ENCODE measurements around the gene CLCN7. TPM values are rescaled to one million over a fixed set of nuclear protein-coding genes. Genes with fewer than 3 reads are reported as not detected.

The CLCN7 gene
- total RNA-seq, 1 experiment from 2014 or later: 70.0 TPM

DNA sequence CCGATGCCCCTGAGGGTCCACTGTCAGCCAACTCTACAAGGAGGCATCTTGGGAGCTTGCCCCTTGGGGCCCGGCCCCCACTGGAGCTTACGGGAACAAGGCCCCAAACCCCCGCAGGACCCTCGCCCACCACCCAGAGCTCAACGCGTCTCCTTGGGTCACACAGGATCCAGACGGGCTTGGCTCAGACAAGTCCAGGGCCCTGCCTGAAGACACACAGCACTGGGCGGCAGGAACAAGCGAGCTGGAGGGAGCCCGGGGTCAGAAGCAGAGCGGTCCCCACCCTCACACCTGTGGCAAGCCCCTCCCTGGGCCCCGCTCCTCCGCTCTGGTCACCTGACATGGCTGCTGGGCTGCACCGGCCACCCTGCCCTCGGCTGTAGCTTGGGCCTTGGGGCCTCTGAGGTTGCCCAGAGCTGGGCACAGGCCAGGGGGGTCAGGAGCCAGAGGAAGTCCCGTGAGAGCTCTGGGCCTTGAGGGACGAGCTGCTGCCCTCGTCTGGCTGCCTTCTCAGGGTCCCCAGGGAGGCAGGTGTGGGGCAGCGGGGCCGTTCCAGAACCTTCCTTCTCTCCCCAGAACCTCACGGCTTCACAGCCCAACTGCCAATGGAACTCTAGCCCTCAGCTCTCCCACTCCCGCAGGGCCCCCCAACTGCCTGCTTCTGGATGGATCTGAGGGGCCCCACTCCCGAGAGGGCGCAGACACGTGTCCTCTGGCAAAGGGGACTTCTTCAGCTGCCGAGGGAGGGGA lies 30.7 kb downstream of the CLCN7 start, which contains the start of gene CCDC154:
CCDC154 (minus strand) TSS at position 577 of the 750 bp plus-strand sequence; CDS start at position 343, 234 bp downstream.
- Histone ChIP-seq H3K14ac (ENCODE audit: insufficient read depth, low read length) (peak within 1 kb of the TSS; percentile 22; the same call in 1 of the 2 replicates), H3K79me1 (ENCODE audit: insufficient read depth, low read depth, low read length, poor library complexity, severe bottlenecking) (no peaks in the 10 kb centered on the region), H2BK20ac (ENCODE audit: low read depth, low read length, poor library complexity, severe bottlenecking) (no peak within 1 kb of the TSS), H3K79me2 (ENCODE audit: insufficient read depth, low read length) (no peaks in the 10 kb centered on the region), H2BK15ac (ENCODE audit: low read depth, low read length) (peak within 1 kb of the TSS; percentile 69; the same call in 1 of the 2 replicates), H4K20me1 (ENCODE audit: control insufficient read depth, insufficient read depth, insufficient read length) (peaks cover 2% of the 10 kb centered on the region), H2BK12ac (ENCODE audit: insufficient read length, low read depth, low read length) (no peak within 1 kb of the TSS), H3K23me2 (ENCODE audit: insufficient read length, low read depth, low read length, poor library complexity, severe bottlenecking) (no peaks in the 10 kb centered on the region), H3K18ac (ENCODE audit: insufficient read length, low read depth, low read length) (no peak within 1 kb of the TSS), H3K27me3 (ENCODE audit: insufficient read depth, low read length) (no peaks in the 10 kb centered on the region), H2AK5ac (ENCODE audit: insufficient read length, low read length) (no peak within 1 kb of the TSS), H3T11ph (ENCODE audit: low read length) (no peak within 1 kb of the TSS), H3K4me2 (ENCODE audit: insufficient read depth, insufficient read length, low read length) (no peak within 1 kb of the TSS), H3K9me3 (ENCODE audit: control insufficient read depth, low read depth, low read length) (no peaks in the 10 kb centered on the region), H3K4ac (ENCODE audit: low read depth, low read length) (no peak within 1 kb of the TSS; the same call in 1 of the 2 replicates), H3K9ac (ENCODE audit: extremely low read depth, insufficient read length, low read length) (no peak within 1 kb of the TSS), H2AFZ (ENCODE audit: low read length) (no peak within 1 kb of the TSS), H4K5ac (ENCODE audit: insufficient read length, low read depth, low read length) (no peak within 1 kb of the TSS), H2BK120ac (ENCODE audit: low read depth, low read length, poor library complexity, severe bottlenecking) (no peak within 1 kb of the TSS), H3K23ac (ENCODE audit: insufficient read length, low read depth, low read length) (no peak within 1 kb of the TSS), H2BK5ac (ENCODE audit: insufficient read length, low read length) (no peak within 1 kb of the TSS), H4K91ac (ENCODE audit: insufficient read length, low read depth, low read length) (no peak within 1 kb of the TSS), H3K4me1 (ENCODE audit: insufficient read depth, low read length) (no peaks in the 10 kb centered on the region), H4K8ac (replicated peaks; ENCODE audit: insufficient read length, low read depth, low read length) (no peak within 1 kb of the TSS), H3K27ac (ENCODE audit: insufficient read length, low read depth, low read length) (no peak within 1 kb of the TSS), H3K56ac (ENCODE audit: insufficient read length, low read depth, low read length) (no peak within 1 kb of the TSS)
- Mint-ChIP-seq H3K9me3 (no peaks in the 10 kb centered on the region), H3K36me3 (ENCODE audit: insufficient read depth in 1 of 3, low read depth in 3 of 3) (peaks cover 0 to 5% (median 4%) of the 10 kb centered on the region in 3 experiments; a peak in 2 of 7 replicates), H3K4me1 (no peaks in the 10 kb centered on the region), H3K4me3 (no peak within 1 kb of the TSS), H3K27me3 (ENCODE audit: low read depth) (peaks cover 1% of the 10 kb centered on the region; the same call in 1 of the 2 replicates), H3K27ac (no peak within 1 kb of the TSS)
- TF ChIP-seq, protein P1, sequence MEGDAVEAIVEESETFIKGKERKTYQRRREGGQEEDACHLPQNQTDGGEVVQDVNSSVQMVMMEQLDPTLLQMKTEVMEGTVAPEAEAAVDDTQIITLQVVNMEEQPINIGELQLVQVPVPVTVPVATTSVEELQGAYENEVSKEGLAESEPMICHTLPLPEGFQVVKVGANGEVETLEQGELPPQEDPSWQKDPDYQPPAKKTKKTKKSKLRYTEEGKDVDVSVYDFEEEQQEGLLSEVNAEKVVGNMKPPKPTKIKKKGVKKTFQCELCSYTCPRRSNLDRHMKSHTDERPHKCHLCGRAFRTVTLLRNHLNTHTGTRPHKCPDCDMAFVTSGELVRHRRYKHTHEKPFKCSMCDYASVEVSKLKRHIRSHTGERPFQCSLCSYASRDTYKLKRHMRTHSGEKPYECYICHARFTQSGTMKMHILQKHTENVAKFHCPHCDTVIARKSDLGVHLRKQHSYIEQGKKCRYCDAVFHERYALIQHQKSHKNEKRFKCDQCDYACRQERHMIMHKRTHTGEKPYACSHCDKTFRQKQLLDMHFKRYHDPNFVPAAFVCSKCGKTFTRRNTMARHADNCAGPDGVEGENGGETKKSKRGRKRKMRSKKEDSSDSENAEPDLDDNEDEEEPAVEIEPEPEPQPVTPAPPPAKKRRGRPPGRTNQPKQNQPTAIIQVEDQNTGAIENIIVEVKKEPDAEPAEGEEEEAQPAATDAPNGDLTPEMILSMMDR (conservative IDR thresholded peaks at IDR 0.05): no peak
- DNase-seq: no peak
- no CpG with 5 or more reads among the region's 27 CpGs for WGBS (ENCODE audit: extremely low coverage, insufficient read length, low lambda C conversion rate)
